ENCODE data around the gene PAK1. TPM values are rescaled to one million over a fixed set of nuclear protein-coding genes. Genes with fewer than 3 reads are reported as not detected.

PAK1 gene
- total and polyA plus RNA-seq, 2 of the 8 experiments (the other 6 are each of a cell fraction or from before 2014, with no cell fraction given): 87.7 to 151 TPM

DNA sequence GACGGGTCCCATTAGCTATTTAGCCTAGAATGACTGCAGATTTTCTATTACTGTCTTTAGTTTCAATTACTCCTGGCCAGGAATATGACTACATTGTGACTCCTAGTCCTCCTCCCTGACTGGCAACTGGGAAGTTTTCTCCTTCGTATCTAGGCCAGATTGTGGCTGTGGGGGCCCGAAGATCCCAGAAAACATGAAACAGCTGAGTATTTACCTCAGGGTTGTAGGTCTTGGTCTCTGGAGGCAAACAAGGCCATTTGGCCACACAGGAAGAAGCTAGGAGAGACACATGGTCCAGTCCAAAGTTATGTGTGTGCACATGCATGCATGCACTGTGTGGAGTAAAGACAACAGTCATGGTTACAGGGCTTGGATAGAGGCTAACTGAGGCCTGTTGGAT, 162.2 kb downstream of the PAK1 start:
- H2BK120ac ChIP-seq (replicated peaks; ENCODE audit: low read depth, low read length): no peak overlapping the region
- TF ChIP-seq CHD2 (IDR thresholded peaks at IDR 0.05; ENCODE audit: low read length): no peak
- TF ChIP-seq ZNF274 (IDR thresholded peaks at IDR 0.05; ENCODE audit: borderline replicate concordance, extremely low read depth, low read length): no peak
- TF ChIP-seq SIX5 (IDR thresholded peaks at IDR 0.05; ENCODE audit: low read depth, low read length): no peak
- no peak for TF ChIP-seq CTBP2 (IDR thresholded peaks at IDR 0.05; ENCODE audit: borderline replicate concordance, insufficient read depth, insufficient read length, low read length)
- TF ChIP-seq CTCF (IDR thresholded peaks at IDR 0.05; ENCODE audit: control extremely low read depth in 1 of 3, insufficient read depth in 1 of 3, low read depth in 1 of 3, low read length in 3 of 3): no peak
- no peak for TF ChIP-seq RBBP5 (IDR thresholded peaks at IDR 0.05; ENCODE audit: borderline replicate concordance, low read depth, low read length)
- TF ChIP-seq NANOG (IDR thresholded peaks at IDR 0.05; ENCODE audit: insufficient read depth, low read depth, low read length, poor library complexity, severe bottlenecking): no peak
- no peak for TF ChIP-seq GTF2F1 (IDR thresholded peaks at IDR 0.05; ENCODE audit: borderline replicate concordance, low read depth, low read length)
- TF ChIP-seq GABPA (IDR thresholded peaks at IDR 0.05; ENCODE audit: borderline replicate concordance, insufficient read depth, low read length): no peak
- no peak for TF ChIP-seq JUND (IDR thresholded peaks at IDR 0.05; ENCODE audit: low read length)
- TF ChIP-seq EZH2 (IDR thresholded peaks at IDR 0.05; ENCODE audit: low read depth, low read length, severe bottlenecking): no peak

More for the DNA sequence above, 162.2 kb downstream of the PAK1 start:
- H3K4me2 ChIP-seq (ENCODE audit: insufficient read depth in 1 of 2, low read depth in 2 of 2, low read length in 2 of 2): no peak overlapping the region
- no peak overlapping the region for H4K5ac ChIP-seq (ENCODE audit: insufficient read length, low read depth, low read length)
- H3K27me3 ChIP-seq (replicated peaks in 1 of 4; ENCODE audit: control insufficient read depth in 3 of 4, extremely low read depth in 1 of 4, insufficient read depth in 3 of 4, low read length in 3 of 4): peaks cover 0 to 1% (median 0%) of the 10 kb centered on the region in 4 experiments; a peak in 2 of 7 replicates
- POLR2A ChIA-PET (ENCODE audit: partially characterized antibody): interaction anchor here (1.5 kb wide), 1 partner anchor 9 kb away, joined by 4 read pairs; no protein-coding TSS in a partner anchor
- no peak overlapping the region for H4K8ac ChIP-seq (ENCODE audit: extremely low read depth, insufficient read depth, low read length)
- H2BK20ac ChIP-seq (ENCODE audit: low read length): no peak overlapping the region
- H2BK5ac ChIP-seq (ENCODE audit: low read depth, low read length): no peak overlapping the region
- H3K4me3 ChIP-seq (ENCODE audit: extremely low read depth in 1 of 4, insufficient read depth in 2 of 4, low read depth in 3 of 4, low read length in 4 of 4): no peak overlapping the region
- no peak overlapping the region for H3K14ac ChIP-seq (ENCODE audit: insufficient read length)
- no peak overlapping the region for H3K4ac ChIP-seq (replicated peaks; ENCODE audit: insufficient read length, low read depth, low read length)
- no peaks in the 10 kb centered on the region for H3K9me3 ChIP-seq (ENCODE audit: insufficient read depth in 2 of 2, low read depth in 1 of 2, low read length in 1 of 2)
- no peaks in the 10 kb centered on the region for H3K79me2 ChIP-seq (ENCODE audit: control insufficient read depth in 1 of 2, insufficient read depth in 2 of 2, low read length in 2 of 2)
- H3K18ac ChIP-seq (ENCODE audit: extremely low read depth, low read length): no peak overlapping the region
- no peak overlapping the region for H3K27ac ChIP-seq (ENCODE audit: low read depth, low read length)
- H2AFZ ChIP-seq (ENCODE audit: low read length): no peak overlapping the region
- no peak overlapping the region for H4K91ac ChIP-seq (replicated peaks; ENCODE audit: insufficient read length, low read length)
- CTCF ChIA-PET (ENCODE audit: partially characterized antibody): interaction anchor here (1.1 kb wide), 1 partner anchor 24 kb away, joined by 3 read pairs; no protein-coding TSS in a partner anchor
- no peaks in the 10 kb centered on the region for H3K23me2 ChIP-seq (ENCODE audit: low read depth, low read length)
- DNase-seq (ENCODE audit: low read depth in 1 of 2, low spot score in 2 of 2): no peak
- no peak overlapping the region for H3K56ac ChIP-seq (replicated peaks; ENCODE audit: insufficient read length, low read depth, low read length)
- H4K20me1 ChIP-seq (replicated peaks in 1 of 2; ENCODE audit: control insufficient read depth in 1 of 2, insufficient read depth in 2 of 2, low read length in 2 of 2): no peaks in the 10 kb centered on the region
- 85% methylated on average over 3 of the region's 3 CpGs; no CpG with 5 or more reads in 1 of the 2 experiments for WGBS, 2 experiments (ENCODE audit: extremely low coverage in 1 of 2, insufficient coverage in 1 of 2, insufficient read length in 1 of 2, insufficient replicate concordance in 2 of 2, low coverage in 1 of 2, low lambda C conversion rate in 2 of 2, missing lambda C conversion rate in 1 of 2)
- FAIRE-seq: no peak
- H2AK5ac ChIP-seq (ENCODE audit: low read depth, low read length): no peak overlapping the region
- H3K23ac ChIP-seq (ENCODE audit: insufficient read length): no peak overlapping the region
- no peak overlapping the region for H2BK12ac ChIP-seq (ENCODE audit: low read depth, low read length)
- H2BK15ac ChIP-seq (ENCODE audit: low read length): no peak overlapping the region
- no peaks in the 10 kb centered on the region for H3K79me1 ChIP-seq (ENCODE audit: low read depth, low read length)
- H3K4me1 ChIP-seq (replicated peaks in 1 of 4; ENCODE audit: control insufficient read depth in 3 of 4, insufficient read depth in 4 of 4, low read length in 3 of 4): peaks cover 0 to 3% (median 0%) of the 10 kb centered on the region in 4 experiments; a peak in 1 of 7 replicates
- no peaks in the 10 kb centered on the region for H3K36me3 ChIP-seq (ENCODE audit: control insufficient read depth in 2 of 4, insufficient read depth in 4 of 4, low read length in 3 of 4)
- no peak overlapping the region for H3K9ac ChIP-seq (replicated peaks in 1 of 4; ENCODE audit: extremely low read depth in 1 of 4, low read depth in 3 of 4, low read length in 3 of 4)
